Lower leg skin (tissue), 4 donors: Measurements from ENCODE around the gene ACAA1. TPM values are rescaled to one million over a fixed set of nuclear protein-coding genes. Genes with fewer than 3 reads are reported as not detected.
A peak's percentile ranks its signal among the peaks of the same experiment; 100 is the strongest.

ENCODE experiments used
- DNase-seq, 2 donors: peaks; one replicate each; pipeline ENCODE4 v3.0.0-alpha.2; 2019; ENCODE audit warnings: low spot score in 2 of 2
- H3K4me3 ChIP-seq: fragments of 200-600 bp; sonication (generic); 2 replicates; pipeline ENCODE4 v1.5.1; 2017; ENCODE audit warnings: mild to moderate bottlenecking, low read depth; ENCODE audit not compliant: poor library complexity, severe bottlenecking
- POLR2A ChIP-seq, 2 donors: fragments of 450-650 bp; IDR thresholded peaks; one replicate each; pipeline ENCODE4 v1.6.1; 2016 to 2017; ENCODE audit warnings: antibody characterized with exemption in 2 of 2, mild to moderate bottlenecking in 1 of 2, moderate library complexity in 1 of 2
- WGBS, 2 donors: methylation state at CpG; one replicate each; pipeline ENCODE4 v1.1.5; 2018; 5-methylcytosine and 5-hydroxymethylcytosine counted together
- intact Hi-C: fragments of 100-400 bp; cut with DNase I; formaldehyde crosslinking; loops from one replicate; pipeline ENCODE4 v1.15.0; 2023; ENCODE audit warnings: low total_unique reads
- total RNA-seq, 4 donors: library from RNA; depleted of rRNA; stranded (reverse); fragments of >200 nt; gene quantifications; one replicate each; pipeline ENCODE4 v1.1.0, GENCODE V29; 2016
- TF ChIP-seq, protein P1 (sequence below), 3 donors: fragments of 450-650 bp; IDR thresholded peaks; one replicate each; pipeline ENCODE4 v1.5.1; 2016; ENCODE audit warnings: antibody characterized with exemption in 3 of 3, mild to moderate bottlenecking in 3 of 3, moderate library complexity in 2 of 3

The ACAA1 gene
- total RNA-seq, 4 donors from 2014 or later, result 28.1 to 50.1 (median 40.2) TPM

DNA sequence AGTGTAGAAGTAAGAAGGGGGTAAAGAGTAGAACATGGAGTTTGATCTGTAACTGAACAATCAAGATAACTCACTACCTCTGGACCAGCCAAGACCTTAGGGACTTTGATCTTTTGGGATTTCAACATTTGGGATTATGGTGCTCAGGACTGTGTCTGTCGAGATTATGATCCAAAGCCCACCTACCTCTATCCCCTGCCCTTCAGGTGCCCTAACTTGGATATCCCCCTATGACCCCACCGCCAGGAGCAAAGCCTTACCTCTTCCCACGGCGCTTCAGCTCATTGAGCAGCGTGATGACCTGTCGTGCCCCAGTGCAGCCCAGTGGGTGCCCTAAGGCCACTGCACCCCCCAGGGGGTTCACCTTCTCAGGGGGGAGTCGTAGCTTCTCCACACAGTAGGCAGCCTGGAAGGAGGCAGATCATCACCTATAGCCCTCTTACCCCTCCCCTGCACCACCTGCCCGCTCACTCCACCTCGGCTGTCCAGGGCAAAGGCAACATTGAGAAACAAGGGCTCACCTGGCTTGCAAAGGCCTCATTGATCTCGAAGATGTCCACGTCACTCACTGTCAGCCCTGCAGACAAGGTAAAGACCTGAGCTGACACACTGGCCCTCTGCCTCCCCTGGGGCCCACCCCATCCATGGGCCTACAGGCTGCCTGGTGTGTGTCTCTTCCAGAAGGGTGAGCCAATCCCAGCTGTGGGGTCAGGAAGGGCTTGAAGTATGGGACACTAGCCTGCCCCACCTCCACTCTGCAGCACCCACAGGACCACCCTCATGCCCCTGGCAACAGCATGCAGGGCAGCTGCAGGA is 11.4 kb downstream of the ACAA1 start:
- TF ChIP-seq, protein P1, sequence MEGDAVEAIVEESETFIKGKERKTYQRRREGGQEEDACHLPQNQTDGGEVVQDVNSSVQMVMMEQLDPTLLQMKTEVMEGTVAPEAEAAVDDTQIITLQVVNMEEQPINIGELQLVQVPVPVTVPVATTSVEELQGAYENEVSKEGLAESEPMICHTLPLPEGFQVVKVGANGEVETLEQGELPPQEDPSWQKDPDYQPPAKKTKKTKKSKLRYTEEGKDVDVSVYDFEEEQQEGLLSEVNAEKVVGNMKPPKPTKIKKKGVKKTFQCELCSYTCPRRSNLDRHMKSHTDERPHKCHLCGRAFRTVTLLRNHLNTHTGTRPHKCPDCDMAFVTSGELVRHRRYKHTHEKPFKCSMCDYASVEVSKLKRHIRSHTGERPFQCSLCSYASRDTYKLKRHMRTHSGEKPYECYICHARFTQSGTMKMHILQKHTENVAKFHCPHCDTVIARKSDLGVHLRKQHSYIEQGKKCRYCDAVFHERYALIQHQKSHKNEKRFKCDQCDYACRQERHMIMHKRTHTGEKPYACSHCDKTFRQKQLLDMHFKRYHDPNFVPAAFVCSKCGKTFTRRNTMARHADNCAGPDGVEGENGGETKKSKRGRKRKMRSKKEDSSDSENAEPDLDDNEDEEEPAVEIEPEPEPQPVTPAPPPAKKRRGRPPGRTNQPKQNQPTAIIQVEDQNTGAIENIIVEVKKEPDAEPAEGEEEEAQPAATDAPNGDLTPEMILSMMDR (IDR thresholded peaks at IDR 0.05), result no peak
- intact Hi-C loops, result no loop called here
- 88 to 95% methylated on average over 10 to 11 of the region's 11 CpGs for WGBS, 2 donors
- DNase-seq, result peak in 1 of 2 donors; percentile 61
- H3K4me3 ChIP-seq, result no peak overlapping the region

DNA sequence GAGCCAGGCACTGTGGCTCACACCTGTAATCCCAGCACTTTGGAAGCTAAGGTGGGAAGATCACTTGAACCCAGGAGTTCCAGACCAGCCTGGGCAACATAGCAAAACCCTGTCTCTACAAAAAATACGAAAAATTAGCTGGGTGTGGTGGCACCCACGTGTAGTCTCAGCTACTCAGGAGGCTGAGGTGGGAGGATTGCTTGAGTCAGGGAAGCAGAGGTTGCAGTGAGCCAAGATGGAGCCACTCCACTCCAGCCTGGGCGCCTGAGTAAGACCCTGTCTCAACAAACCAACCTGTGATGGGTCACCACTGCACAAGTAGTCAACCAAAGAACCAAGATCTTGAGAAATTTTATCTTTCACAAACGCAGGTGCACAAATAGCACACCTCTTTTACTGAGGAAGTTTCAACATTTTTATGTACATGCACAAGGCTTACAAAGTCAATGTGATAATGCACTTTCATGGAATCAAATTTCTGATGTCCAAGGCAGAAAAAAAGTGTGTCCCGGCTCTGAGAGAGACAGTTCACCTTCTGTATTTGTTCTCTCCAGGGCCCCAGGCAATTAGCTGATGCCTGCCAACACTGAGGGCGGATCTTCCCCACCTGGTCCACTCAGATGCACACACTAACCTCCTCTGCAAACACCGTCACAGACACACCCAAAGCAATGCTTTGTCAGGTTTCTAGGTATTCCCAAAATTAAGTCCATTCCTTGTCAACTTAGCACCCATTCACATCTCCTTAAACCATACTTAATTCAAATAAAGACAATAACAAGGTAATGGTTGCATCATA is 12.4 kb downstream of the ACAA1 start:
- no peak overlapping the region for H3K4me3 ChIP-seq
- WGBS, 2 donors, result 62 to 67% methylated on average over 7 of the region's 7 CpGs
- DNase-seq, result peak in 1 of 2 donors; percentile 74
- intact Hi-C loops, result loop anchor here (5.0 kb wide), 1 partner anchor 343 kb away; no protein-coding TSS in a partner anchor
- TF ChIP-seq POLR2A (IDR thresholded peaks at IDR 0.05), result no peak
- TF ChIP-seq, protein P1 (IDR thresholded peaks at IDR 0.05), result no peak

DNA sequence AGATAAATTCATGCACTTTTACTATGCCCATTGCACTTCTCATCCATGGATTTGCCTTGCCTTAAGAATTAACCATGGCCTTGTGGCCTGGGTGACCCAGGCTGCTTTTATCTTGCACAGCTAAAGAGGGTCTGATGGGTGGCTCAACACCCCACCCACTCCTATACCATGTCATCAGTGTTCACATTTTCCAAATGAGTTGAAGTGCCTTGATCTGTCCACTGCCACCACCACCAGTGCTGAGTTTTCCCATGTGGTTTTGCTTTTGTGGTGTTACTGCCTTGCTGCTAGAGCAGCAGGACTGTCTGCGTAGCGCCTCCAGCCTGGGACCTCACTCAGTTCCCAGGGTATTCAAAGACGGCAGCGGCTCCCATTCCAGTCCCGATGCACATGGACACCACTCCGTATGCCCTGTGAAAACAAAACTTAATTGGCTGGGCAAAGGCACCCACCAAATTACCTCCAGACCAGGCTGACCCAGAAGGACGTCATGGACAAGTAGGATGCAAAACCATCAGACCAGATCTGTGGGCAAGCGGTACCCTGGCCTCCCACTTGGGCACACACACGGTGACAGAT is 14.1 kb downstream of the ACAA1 start:
- intact Hi-C loops, result loop anchor here (5.0 kb wide), 1 partner anchor 344 kb away; no protein-coding TSS in a partner anchor

DNA sequence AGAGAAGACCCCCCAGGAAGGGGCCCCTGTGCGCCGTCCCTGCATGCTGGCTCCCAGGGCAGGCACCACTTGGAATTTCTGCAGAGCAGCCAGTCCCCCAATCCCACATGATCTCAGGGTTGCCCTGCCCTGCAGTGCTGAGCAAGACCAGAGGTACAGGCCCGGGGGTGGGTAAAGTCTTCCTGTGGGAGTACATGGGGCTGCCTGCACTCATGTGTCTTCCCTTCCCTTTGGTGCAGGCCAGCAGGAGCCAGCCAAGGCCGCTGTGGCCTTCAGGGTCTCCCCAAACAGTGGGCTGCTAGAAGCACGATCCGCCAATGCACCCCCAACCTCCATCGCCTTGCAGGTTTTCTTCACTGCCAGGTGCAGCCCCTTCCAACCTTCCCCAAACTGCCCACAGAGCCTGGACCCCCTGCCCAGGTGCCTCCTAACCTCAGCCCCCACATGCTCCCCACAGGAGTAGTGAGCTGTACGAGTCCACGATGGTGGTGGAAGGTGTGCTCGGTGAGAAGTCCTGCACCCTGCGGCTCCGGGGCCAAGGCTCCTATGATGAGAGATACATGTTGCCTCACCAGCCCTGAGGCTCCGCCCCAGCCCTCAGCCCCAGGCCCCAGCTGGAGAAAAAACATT is 15.0 kb downstream of the ACAA1 start:
- H3K4me3 ChIP-seq, result no peak overlapping the region
- intact Hi-C loops, result loop anchor here (5.0 kb wide), 1 partner anchor 345 kb away; no protein-coding TSS in a partner anchor
- WGBS, 2 donors, result 92% methylated on average over 13 of the region's 13 CpGs
- DNase-seq, result peak in 1 of 2 donors; percentile 84
- TF ChIP-seq, protein P1 (IDR thresholded peaks at IDR 0.05), result no peak
- no peak for TF ChIP-seq POLR2A (IDR thresholded peaks at IDR 0.05)

More for the DNA sequence above, 14.1 kb downstream of the ACAA1 start:
- TF ChIP-seq, protein P1 (IDR thresholded peaks at IDR 0.05), result no peak
- TF ChIP-seq POLR2A (IDR thresholded peaks at IDR 0.05), result no peak
- no peak overlapping the region for H3K4me3 ChIP-seq
- 92 to 99% methylated on average over 8 to 9 of the region's 9 CpGs for WGBS, 2 donors
- DNase-seq, result peak in 1 of 2 donors; percentile 59

DNA sequence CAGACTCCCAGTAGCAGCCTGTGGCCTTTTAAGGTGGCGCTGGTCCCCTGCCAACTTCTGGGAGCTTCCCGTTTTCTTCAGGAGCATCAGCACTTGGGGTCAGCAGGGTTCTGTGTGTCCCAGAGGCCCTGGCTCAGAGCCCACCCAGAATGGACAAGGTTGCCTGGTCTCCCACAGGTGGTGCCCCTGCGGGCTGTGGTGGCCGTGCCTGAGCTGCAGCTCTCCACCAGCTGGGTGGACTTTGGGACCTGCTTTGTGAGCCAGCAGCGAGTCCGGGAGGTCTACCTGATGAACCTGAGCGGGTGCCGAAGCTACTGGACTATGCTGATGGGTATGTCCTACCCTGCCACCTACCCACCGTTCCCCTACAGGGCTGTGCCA is 15.5 kb downstream of the ACAA1 start:
- intact Hi-C loops, result loop anchor here (5.0 kb wide), 1 partner anchor 346 kb away; no protein-coding TSS in a partner anchor
- TF ChIP-seq, protein P1 (IDR thresholded peaks at IDR 0.05), result no peak
- no peak for TF ChIP-seq POLR2A (IDR thresholded peaks at IDR 0.05)
- H3K4me3 ChIP-seq, result no peak overlapping the region
- 80 to 89% methylated on average over 3 to 9 of the region's 9 CpGs for WGBS, 2 donors
- peak in 1 of 2 donors; percentile 81 for DNase-seq
